K562 (cell line): Measurements from ENCODE around the gene PPP1R14C. TPM values are rescaled to one million over a fixed set of nuclear protein-coding genes. Genes with fewer than 3 reads are reported as not detected.

Experiments used
- ATF7 ChIP-seq: fragments of 450-650 bp; IDR thresholded peaks from 2 replicates; pipeline ENCODE4 v1.7.1; 2014; ENCODE audit warnings: mild to moderate bottlenecking, moderate library complexity
- CLOCK ChIP-seq: fragments of 250-450 bp; sonication (Bioruptor Pico); IDR thresholded peaks from 2 replicates; pipeline ENCODE4 v1.4.0; 2020; ENCODE audit warnings: mild to moderate bottlenecking, moderate library complexity, borderline replicate concordance
- CTBP1 ChIP-seq: fragments of 450-650 bp; IDR thresholded peaks from 2 replicates; pipeline ENCODE4 v1.6.1; 2016; ENCODE audit warnings: borderline replicate concordance
- FOS ChIP-seq: IDR thresholded peaks from 3 replicates; pipeline ENCODE4 v1.6.1; 2011; ENCODE audit not compliant: insufficient read length; ENCODE audit errors: extremely low read depth
- FOXK1 ChIP-seq: sonication (generic); formaldehyde crosslinking; IDR thresholded peaks from 2 replicates; pipeline ENCODE4 v1.8.0; 2022; ENCODE audit warnings: missing genetic modification reagents, mild to moderate bottlenecking, borderline replicate concordance
- GABPB2 ChIP-seq: fragments of 250-450 bp; sonication (Bioruptor Pico); conservative IDR thresholded peaks from 2 replicates; pipeline ENCODE4 v1.5.1; 2021; ENCODE audit warnings: mild to moderate bottlenecking
- KHSRP ChIP-seq: fragments of 450-650 bp; IDR thresholded peaks from 2 replicates; pipeline ENCODE4 v1.6.1; 2017
- NFATC3 ChIP-seq: fragments of 450-650 bp; IDR thresholded peaks from 2 replicates; pipeline ENCODE4 v1.6.1; 2017; ENCODE audit warnings: mild to moderate bottlenecking
- NFIC ChIP-seq: fragments of 450-650 bp; IDR thresholded peaks from 2 replicates; pipeline ENCODE4 v1.6.1; 2017; ENCODE audit warnings: mild to moderate bottlenecking, inconsistent platforms
- POLR2A ChIP-seq: fragments of 450-650 bp; conservative IDR thresholded peaks from 2 replicates; pipeline ENCODE4 v1.6.1; 2016
- RFX1 ChIP-seq: fragments of 450-650 bp; IDR thresholded peaks from 2 replicates; pipeline ENCODE4 v1.6.1; 2016; ENCODE audit warnings: mild to moderate bottlenecking, moderate library complexity
- SMAD3 ChIP-seq: fragments of 450-650 bp; formaldehyde crosslinking; conservative IDR thresholded peaks from 2 replicates; pipeline ENCODE4 v1.4.0; 2020; ENCODE audit warnings: mild to moderate bottlenecking
- TAL1 ChIP-seq: fragments of 450-650 bp; IDR thresholded peaks from 2 replicates; pipeline ENCODE4 v1.6.1; 2016; ENCODE audit warnings: mild to moderate bottlenecking
- TBL1XR1 ChIP-seq, 2 experiments: IDR thresholded peaks; 2 replicates each; pipeline ENCODE4 v1.6.1; 2012; ENCODE audit warnings: improper control_type of control experiment in 2 of 2, low read length in 2 of 2, mild to moderate bottlenecking in 1 of 2
- U2AF2 ChIP-seq: fragments of 200-400 bp; formaldehyde crosslinking; optimal IDR thresholded peaks from 2 replicates; pipeline ENCODE3; 2017; ENCODE audit warnings: low read depth, mild to moderate bottlenecking, low read length
- ZNF316 ChIP-seq: fragments of 450-650 bp; IDR thresholded peaks from 2 replicates; pipeline ENCODE4 v1.6.1; 2016
- ZNF318 ChIP-seq, 2 experiments: fragments of 450-650 bp; IDR thresholded peaks; 2 replicates each; pipeline ENCODE4 v1.6.1; 2016; ENCODE audit warnings: mild to moderate bottlenecking in 2 of 2, borderline replicate concordance in 1 of 2, low read depth in 1 of 2, moderate library complexity in 1 of 2
- ZNF75A ChIP-seq: fragments of 450-650 bp; formaldehyde crosslinking; IDR thresholded peaks from 2 replicates; pipeline ENCODE4 v1.4.0; 2020; ENCODE audit warnings: mild to moderate bottlenecking
- polyA plus RNA-seq, 8 experiments: library from polyadenylated mRNA; depleted of rRNA in 4 of 8; stranded (reverse) in 5 of 8; unstranded in 3 of 8; fragments of >200 nt; fragmentation: Nextera tagmentation in 2 of 8; fragmentation: Illumina TruSeq in 1 of 8; extraction: Ambion mirVana in 2 of 8; extraction: Trizol in 1 of 8; gene quantifications; 2 replicates each; pipeline versions ENCODE4 v1.2.1 to v1.2.3, GENCODE V29; 2011 to 2014; ENCODE audit warnings: inconsistent platforms in 1 of 8, missing spikeins in 1 of 8
- total RNA-seq, 7 experiments: library from RNA; depleted of rRNA in 6 of 7; stranded (reverse); fragments of >200 nt in 6 of 7; fragmentation: Illumina TruSeq in 2 of 7; extraction: Trizol in 2 of 7; gene quantifications; 2 replicates each; pipeline versions ENCODE4 v1.2.1 to v1.2.3, GENCODE V29; 2011 to 2021; ENCODE audit warnings: low replicate concordance in 1 of 7
- TF ChIP-seq, protein P1 (sequence below): sonication (generic); formaldehyde crosslinking; IDR thresholded peaks from 2 replicates; pipeline ENCODE4 v1.8.0; 2022; ENCODE audit warnings: mild to moderate bottlenecking, missing genetic modification reagents

The PPP1R14C gene
- total and polyA plus RNA-seq, 9 of the 15 experiments (the other 6 are each of a cell fraction or from before 2014, with no cell fraction given): 4.5 to 16.6 (median 11.9) TPM

- TF ChIP-seq, protein P1, sequence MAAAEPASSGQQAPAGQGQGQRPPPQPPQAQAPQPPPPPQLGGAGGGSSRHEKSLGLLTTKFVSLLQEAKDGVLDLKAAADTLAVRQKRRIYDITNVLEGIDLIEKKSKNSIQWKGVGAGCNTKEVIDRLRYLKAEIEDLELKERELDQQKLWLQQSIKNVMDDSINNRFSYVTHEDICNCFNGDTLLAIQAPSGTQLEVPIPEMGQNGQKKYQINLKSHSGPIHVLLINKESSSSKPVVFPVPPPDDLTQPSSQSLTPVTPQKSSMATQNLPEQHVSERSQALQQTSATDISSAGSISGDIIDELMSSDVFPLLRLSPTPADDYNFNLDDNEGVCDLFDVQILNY: no peak
- TF ChIP-seq NFIC: no peak
- TF ChIP-seq FOXK1 (CRISPR knock-in tag): no peak
- peak in 1 of 2 experiments; percentile 58; a peak in 2 of 4 replicates for TF ChIP-seq ZNF318 (IDR thresholded peaks at IDR 0.05; ENCODE audit: borderline replicate concordance in 1 of 2, low read depth in 1 of 2)
- TF ChIP-seq SMAD3: no peak
- TF ChIP-seq NFATC3: no peak
- no peak for TF ChIP-seq RFX1
- TF ChIP-seq TAL1: no peak
- 0 out of 2 replicates have a peak, but pooled peaks have one; percentile 29 for TF ChIP-seq CTBP1
- no peak for TF ChIP-seq CLOCK (CRISPR knock-in tag)
- no peak for TF ChIP-seq TBL1XR1 (IDR thresholded peaks at IDR 0.05; ENCODE audit: low read length in 2 of 2)
- no peak for TF ChIP-seq POLR2A
- peak; percentile 43 for TF ChIP-seq FOS
- TF ChIP-seq GABPB2 (CRISPR knock-in tag): no peak
- TF ChIP-seq ATF7: peak; percentile 69
- no peak for TF ChIP-seq ZNF75A
- no peak for TF ChIP-seq U2AF2
- 0 out of 2 replicates have a peak, but pooled peaks have one; percentile 21 for TF ChIP-seq ZNF316
- TF ChIP-seq KHSRP: no peak
Measured at GRCh38 chr6:150293423-150294173, 150.8 kb downstream of the PPP1R14C start (continued).
